GM18861 (cell line): ENCODE data around the gene ZCCHC24.

ENCODE experiments used
- ATAC-seq: cut with Tn5 transposase; IDR thresholded peaks from one replicate; pipeline ENCODE4 v1.9.1; 2021; ENCODE audit not compliant: unreplicated experiment

The ZCCHC24 gene

DNA sequence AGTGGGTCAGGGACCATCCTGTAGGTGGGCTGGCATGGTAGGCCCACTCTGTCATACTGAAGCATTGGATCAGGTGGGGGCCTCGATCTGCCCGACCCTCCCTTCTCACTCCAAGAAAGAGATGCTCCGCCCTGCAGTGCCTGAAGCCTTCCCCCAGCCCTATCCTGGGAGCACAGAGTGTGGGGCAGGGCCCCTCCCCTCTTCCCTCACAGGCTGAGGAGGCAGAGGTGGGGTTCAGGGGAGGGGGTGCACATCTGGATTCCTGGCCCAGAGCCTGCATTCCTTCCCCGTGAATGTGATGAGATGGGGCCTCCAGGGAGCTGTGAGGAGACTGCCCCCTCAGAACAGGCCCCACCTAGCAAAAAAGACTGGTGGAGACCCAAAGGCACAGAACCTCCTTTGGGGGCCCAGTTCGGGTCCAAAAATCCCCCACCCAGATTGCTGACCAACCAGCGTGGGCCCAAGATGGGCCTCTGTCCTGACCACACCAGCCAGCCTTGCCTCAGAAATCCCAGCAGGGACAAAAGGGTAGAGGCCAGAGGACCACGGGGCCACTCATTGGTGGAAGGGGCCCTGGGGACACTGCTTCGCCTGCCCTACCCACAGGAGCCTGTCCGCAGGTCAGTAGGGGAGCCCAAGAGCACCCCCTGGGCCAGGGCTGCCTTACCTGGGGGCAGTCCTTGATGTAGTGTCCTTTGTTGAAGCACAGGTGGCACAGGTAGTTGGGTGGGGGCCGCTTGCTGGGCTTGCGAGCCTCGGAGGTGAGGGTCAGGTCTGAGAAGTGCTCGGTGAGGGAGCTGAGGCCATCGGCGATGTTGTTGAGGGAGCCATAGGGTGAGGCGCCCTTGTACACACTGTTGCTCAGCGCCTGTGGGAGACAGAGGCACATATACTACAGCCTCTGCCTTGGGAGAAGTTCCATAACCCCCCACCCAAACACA, 13.3 kb downstream of the ZCCHC24 start:
- no peak for ATAC-seq

DNA sequence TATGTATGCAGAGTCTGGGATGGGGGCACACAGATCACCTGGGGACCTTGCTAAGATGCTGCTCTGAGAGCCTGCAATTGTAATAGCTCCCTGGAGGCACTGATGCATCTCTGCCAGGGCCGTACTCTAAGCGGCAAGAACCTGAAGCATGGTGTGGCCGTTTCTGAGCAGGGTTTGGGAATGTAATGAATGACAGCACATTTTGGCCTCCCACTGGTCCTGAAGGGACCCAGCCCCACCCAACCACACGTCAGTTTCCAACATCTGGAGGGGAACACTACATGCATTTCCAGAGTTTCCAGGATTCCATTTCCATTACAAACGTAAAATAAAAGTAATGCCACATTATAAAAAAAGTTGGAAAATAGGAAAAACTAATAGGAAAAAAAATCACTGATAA, 14.0 kb downstream of the ZCCHC24 start:
- no peak for ATAC-seq

DNA sequence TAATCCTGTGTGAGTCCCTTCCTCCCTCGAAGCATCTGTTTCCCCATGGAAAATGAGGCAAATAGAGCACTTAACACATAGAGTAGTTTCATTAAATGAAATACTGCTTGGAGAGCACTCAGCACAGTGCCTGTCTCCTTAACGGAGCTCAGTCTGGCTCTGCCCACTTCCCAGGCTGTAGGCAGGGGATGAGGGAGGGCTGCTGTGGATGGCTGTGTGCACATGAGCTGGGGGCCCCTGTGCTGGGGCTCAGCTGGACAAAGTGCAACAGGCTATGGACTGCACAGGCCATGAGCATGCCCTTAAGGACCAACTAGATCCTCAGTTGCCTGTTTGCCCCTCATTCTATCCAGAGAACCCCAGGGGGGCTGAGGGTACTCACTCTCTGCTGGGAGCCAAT, 14.5 kb downstream of the ZCCHC24 start:
- ATAC-seq, result no peak

GRCh38 chr10:79430325-79430905, 15.0 kb downstream of the ZCCHC24 start:
- ATAC-seq, result no peak

DNA sequence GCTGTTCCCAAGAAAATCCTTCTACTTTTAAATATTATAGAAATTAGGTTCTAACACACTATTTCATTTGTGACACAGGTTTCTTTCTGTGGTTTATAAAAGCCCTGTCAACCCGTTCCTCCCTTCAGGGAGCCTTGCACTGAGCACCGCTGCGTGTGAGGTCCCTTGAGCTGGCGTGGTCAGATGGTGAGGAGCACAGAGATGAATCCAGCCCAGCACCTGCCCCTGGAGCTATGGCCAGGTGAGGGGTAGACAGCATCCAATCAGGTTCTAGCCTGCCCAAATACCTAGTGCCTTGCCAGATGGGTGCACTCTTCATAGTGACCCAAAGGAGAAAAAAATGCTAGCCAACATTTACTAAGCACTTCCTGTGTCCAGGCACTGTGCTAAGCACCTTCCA, 15.7 kb downstream of the ZCCHC24 start:
- no peak for ATAC-seq

DNA sequence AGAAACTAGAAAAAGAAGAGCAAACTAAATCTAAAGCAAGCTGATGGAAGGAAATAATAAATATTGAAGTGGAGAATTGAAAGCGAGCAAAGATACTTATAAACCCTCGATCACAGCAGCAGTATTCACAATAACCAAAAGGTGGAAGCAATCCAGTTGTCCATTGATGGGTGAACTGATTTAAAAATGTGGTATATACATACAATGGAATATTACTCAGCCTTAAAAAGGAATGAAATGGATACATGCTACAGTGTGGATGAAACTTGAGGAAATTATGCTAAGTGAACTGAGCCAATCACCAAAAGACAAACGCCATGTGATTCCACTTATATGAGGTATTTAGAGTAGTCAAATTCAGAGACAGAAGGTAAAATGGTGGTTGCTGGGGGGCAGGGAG, 17.5 kb downstream of the ZCCHC24 start:
- ATAC-seq, result no peak

DNA sequence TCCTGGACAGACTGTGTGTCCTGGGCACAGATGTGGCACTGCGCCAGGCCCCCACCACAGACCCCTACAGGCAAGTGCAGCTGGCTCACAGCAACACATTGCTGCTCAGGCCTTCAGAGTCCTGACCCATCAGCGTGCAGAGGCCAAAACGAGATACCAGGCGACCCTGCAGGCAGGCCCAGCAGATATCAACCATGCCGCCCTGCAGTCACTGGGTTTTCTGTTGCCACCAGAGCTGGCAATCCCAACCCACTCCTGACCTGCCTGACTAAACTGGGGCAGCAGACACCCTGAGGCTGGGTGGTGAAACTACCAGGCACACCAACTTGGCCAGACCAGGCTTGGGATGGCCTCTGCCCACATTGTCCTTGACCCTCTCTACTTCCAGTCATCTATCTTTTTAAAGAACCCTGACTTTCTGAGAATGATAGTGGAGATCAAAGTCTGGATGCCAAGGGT, 20.3 kb downstream of the ZCCHC24 start:
- ATAC-seq, result no peak

- ATAC-seq, result no peak
Measured at GRCh38 chr10:79424221-79425073, 21.0 kb downstream of the ZCCHC24 start.

GRCh38 chr10:79422178-79422892, 23.1 kb downstream of the ZCCHC24 start:
- no peak for ATAC-seq

DNA sequence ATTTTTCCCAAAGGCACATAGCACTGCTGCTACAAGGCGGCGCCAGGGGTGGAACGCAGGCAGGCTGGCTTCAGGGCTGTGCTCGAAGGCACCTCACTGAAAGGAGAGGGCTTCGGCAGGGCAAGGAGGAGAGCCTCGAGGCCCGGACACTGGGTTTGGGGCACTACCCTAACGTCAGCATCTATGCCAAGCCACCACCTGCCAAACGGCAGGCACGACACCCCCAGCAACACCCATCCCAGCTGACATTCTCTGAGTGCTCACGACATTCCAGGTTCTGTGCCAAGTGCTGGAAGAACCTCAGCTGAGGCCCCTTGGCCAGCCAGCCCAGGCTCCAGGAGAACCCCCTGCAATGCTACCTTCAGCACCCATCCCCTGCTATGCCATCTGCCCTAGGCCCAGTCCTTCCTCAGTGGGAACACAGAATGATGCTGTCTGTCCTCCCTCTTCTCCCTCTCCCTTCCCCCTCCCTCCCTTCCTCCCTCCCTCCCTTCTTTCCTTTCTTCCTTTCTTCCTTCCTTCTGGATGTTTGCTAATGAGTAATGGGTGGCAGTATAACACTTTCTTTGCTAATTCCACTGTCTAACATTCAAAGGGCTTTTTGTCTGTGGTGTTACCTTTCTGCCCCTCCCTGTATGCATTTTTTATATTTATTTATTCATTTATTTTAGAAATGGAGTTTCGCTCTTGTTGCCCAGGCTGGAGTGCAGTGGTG, 24.3 kb downstream of the ZCCHC24 start:
- ATAC-seq, result no peak

DNA sequence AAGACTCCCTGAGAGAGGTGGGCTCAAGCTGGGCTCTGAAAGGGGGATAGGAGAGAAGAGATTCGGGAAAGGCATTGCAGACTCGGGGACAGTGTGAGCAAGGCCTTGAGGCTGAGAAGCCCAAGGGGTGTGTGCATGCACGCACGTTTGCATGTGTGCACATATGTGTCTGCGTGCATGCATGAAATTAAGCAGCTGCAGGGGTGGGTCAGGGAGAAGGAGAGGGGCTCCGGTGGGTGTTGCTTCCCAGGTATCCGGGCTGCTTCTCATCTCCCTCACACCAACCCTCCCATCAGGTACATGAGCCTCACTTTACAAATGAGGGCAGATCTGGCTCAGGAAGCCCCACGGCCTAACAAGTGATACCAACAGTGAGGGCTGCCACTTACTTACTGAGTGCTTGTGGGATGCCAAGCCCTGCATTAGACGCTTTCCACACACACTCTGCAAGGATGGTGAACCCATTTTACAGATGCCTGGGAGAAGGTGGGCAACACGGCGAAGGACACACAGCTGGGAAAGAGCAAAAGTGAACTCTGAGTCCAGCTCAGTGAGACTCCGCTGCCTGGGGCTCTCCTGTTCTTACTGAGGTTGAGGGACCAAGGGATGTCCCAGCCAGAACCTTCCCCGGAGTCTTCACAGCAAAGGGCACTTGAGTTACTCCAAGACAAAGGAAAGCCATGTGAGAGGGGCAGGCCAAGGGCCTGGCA, 26.4 kb downstream of the ZCCHC24 start:
- ATAC-seq, result no peak

GRCh38 chr10:79418274-79418673, 27.1 kb downstream of the ZCCHC24 start:
- no peak for ATAC-seq

- ATAC-seq, result no peak
Measured at GRCh38 chr10:79417731-79418130, 27.7 kb downstream of the ZCCHC24 start.

- no peak for ATAC-seq
Measured at GRCh38 chr10:79417266-79417665, 28.2 kb downstream of the ZCCHC24 start.

GRCh38 chr10:79416578-79417255, 28.7 kb downstream of the ZCCHC24 start:
- ATAC-seq, result no peak

DNA sequence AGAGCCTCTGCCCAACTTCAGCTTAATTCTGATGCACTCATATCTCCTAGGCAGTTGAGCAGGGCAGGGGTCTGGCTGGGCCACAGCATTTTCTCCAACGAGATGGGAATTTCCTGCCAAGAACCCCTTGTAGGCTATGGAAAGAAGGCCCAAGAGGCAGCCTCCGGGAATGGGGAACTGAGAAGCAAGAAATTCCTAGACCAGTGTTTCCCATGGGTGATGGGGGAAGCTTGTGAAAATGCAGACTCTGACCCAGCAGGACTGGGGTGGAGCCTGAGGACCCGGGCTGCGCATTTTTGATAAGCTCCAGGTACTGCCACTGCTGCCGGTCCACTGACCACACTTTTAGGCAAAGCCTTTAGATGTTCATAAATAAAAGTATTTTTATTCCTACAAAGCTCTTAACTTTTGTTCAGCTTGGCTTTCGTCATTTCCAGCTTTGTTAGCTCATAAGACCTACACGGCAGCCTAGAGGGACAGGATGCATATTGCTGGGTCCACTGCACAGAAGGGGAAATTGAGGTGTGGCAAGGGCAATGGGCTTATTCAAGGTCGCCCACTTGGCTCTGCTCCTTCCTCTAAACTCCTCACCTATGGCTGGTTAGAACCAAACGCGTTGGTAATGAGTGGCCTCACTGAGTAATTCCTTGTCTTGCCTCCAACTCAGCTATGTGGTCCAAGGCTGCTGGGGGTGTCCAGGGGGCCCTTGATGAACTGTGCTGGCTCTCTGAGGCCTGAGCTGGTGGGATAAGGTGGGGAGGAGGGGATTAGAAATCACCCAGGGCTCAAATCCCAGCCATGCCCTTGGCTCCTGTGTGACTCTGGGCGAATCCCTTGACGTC, 29.5 kb downstream of the ZCCHC24 start:
- ATAC-seq, result no peak

DNA sequence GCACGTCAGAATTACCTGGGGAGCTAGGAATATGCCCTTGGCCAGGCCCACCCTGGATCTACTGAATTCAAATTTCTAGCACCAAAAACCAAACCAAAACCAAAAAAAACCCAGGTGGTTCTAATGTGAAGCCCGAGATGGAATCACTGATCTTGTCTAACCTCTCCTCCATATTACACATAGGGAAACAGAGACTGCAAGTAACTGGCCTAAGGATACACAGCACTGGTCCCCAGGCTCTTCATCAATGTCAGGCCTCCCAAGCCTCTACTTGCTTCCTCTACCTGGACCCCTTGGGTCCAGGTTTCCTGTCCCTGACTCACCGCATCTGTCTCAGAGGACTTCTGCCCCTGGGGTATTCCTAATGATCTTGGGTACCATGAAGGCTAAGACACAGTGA, 30.7 kb downstream of the ZCCHC24 start:
- ATAC-seq, result no peak

DNA sequence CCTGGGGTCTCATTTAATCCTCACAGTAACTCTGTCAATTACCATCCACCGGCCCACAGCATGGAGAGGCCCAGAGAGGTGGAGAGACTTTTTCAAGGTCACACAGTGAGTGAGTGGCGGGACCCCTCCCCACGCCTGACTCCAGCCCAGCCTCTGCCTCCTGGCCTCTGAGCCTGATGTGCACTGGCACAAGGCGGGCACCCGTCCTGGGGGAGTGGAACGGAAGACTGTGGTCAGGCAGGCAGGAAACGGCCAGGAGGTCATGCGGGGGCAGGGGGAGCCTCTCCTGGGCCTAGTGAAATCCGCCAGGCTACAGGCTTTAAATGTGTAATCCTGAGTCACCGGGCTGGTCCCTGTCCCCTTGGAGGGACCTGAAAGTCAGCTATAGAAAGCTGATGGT, 32.2 kb downstream of the ZCCHC24 start:
- ATAC-seq, result no peak
